GM12878 (cell line): Measurements from ENCODE around the gene ZNF619. TPM values are rescaled to one million over a fixed set of nuclear protein-coding genes. Genes with fewer than 3 reads are reported as not detected.
A peak's percentile ranks its signal among the peaks of the same experiment; 100 is the strongest.

Source experiments
- ATF7 ChIP-seq: fragments of 450-650 bp; IDR thresholded peaks from 2 replicates; pipeline ENCODE4 v1.6.1; 2016; ENCODE audit warnings: low read depth, mild to moderate bottlenecking
- BMI1 ChIP-seq: fragments of 450-650 bp; IDR thresholded peaks from 2 replicates; pipeline ENCODE4 v1.6.1; 2016; ENCODE audit warnings: mild to moderate bottlenecking, moderate library complexity, borderline replicate concordance
- CHD2 ChIP-seq: IDR thresholded peaks from 2 replicates; pipeline ENCODE4 v1.6.1; 2011; ENCODE audit warnings: low read depth, low read length, improper control_type of control experiment, borderline replicate concordance
- CREM ChIP-seq: IDR thresholded peaks from 2 replicates; pipeline ENCODE4 v1.6.1; 2014; ENCODE audit warnings: antibody characterized with exemption, low read depth
- EGR1 ChIP-seq, 2 experiments: IDR thresholded peaks; 1 replicate in 1 of 2; 2 replicates in 1 of 2; pipeline ENCODE4 v1.6.1; 2011 to 2012; ENCODE audit warnings: low read depth in 2 of 2, low read length in 2 of 2, borderline replicate concordance in 1 of 2, mild to moderate bottlenecking in 1 of 2, moderate library complexity in 1 of 2
- GABPA ChIP-seq: IDR thresholded peaks from 2 replicates; pipeline ENCODE4 v1.6.1; 2014; ENCODE audit warnings: antibody characterized with exemption, low read depth, mild to moderate bottlenecking, inconsistent platforms
- GATAD2B ChIP-seq: fragments of 450-650 bp; conservative IDR thresholded peaks from 2 replicates; pipeline ENCODE4 v1.6.1; 2017; ENCODE audit warnings: low read depth, mild to moderate bottlenecking, moderate library complexity
- IKZF2 ChIP-seq, 2 experiments: fragments of 450-650 bp; IDR thresholded peaks; 2 replicates each; pipeline ENCODE4 v1.6.1; 2017; ENCODE audit warnings: mild to moderate bottlenecking in 2 of 2, moderate library complexity in 2 of 2
- NR2C1 ChIP-seq: fragments of 450-650 bp; IDR thresholded peaks from 2 replicates; pipeline ENCODE4 v1.6.1; 2017; ENCODE audit warnings: antibody characterized with exemption, mild to moderate bottlenecking, moderate library complexity
- POLR2A ChIP-seq: IDR thresholded peaks from 2 replicates; pipeline ENCODE4 v1.6.1; 2011; ENCODE audit warnings: low read depth, mild to moderate bottlenecking, low read length
- POLR2AphosphoS2 ChIP-seq: IDR thresholded peaks from 2 replicates; pipeline ENCODE4 v1.6.1; 2011; ENCODE audit warnings: low read depth, mild to moderate bottlenecking, low read length, improper control_type of control experiment, moderate library complexity
- POLR2AphosphoS5 ChIP-seq: IDR thresholded peaks from 2 replicates; pipeline ENCODE4 v1.6.1; 2011; ENCODE audit warnings: mild to moderate bottlenecking, low read length, inconsistent platforms
- TCF7 ChIP-seq: IDR thresholded peaks from 2 replicates; pipeline ENCODE4 v1.6.1; 2014; ENCODE audit warnings: antibody characterized with exemption, borderline replicate concordance
- YY1 ChIP-seq: IDR thresholded peaks from 2 replicates; pipeline ENCODE4 v1.6.1; 2011; ENCODE audit warnings: low read depth, mild to moderate bottlenecking, low read length
- ZNF24 ChIP-seq: fragments of 450-650 bp; IDR thresholded peaks from 2 replicates; pipeline ENCODE4 v1.6.1; 2017; ENCODE audit warnings: antibody characterized with exemption, mild to moderate bottlenecking
- ZNF384 ChIP-seq: IDR thresholded peaks from 2 replicates; pipeline ENCODE4 v1.6.1; 2012; ENCODE audit warnings: low read depth, mild to moderate bottlenecking, low read length, improper control_type of control experiment, borderline replicate concordance
- polyA plus RNA-seq, 11 experiments: library from polyadenylated mRNA; depleted of rRNA in 4 of 11; unstranded in 6 of 11; stranded (reverse) in 5 of 11; fragments of >200 nt; fragmentation: Nextera tagmentation in 4 of 11; fragmentation: Illumina TruSeq in 1 of 11; extraction: Ambion mirVana in 4 of 11; extraction: Trizol in 1 of 11; gene quantifications; 1 replicate in 1 of 11; 2 replicates in 10 of 11; pipeline versions ENCODE4 v1.2.1 to v1.2.3, GENCODE V29; 2011 to 2016; ENCODE audit warnings: inconsistent platforms in 2 of 11, missing spikeins in 2 of 11, low read depth in 1 of 11
- total RNA-seq, 4 experiments: library from RNA; depleted of rRNA in 3 of 4; stranded (reverse); fragments of >200 nt in 3 of 4; fragmentation: Illumina TruSeq in 1 of 4; extraction: Trizol in 1 of 4; gene quantifications; 2 replicates each; pipeline versions ENCODE4 v1.2.1 to v1.2.3, GENCODE V29; 2013 to 2021
- TF ChIP-seq, protein P1 (sequence below): fragments of 450-650 bp; IDR thresholded peaks from 2 replicates; pipeline ENCODE4 v1.6.1; 2017; ENCODE audit warnings: mild to moderate bottlenecking, moderate library complexity
- TF ChIP-seq, protein P2 (sequence below): IDR thresholded peaks from 2 replicates; pipeline ENCODE4 v1.6.1; 2011; ENCODE audit warnings: low read depth, low read length, improper control_type of control experiment, borderline replicate concordance
- TF ChIP-seq, protein P3 (sequence below): fragments of 150-350 bp; IDR thresholded peaks from 2 replicates; pipeline ENCODE4 v1.6.1; 2014; ENCODE audit warnings: mild to moderate bottlenecking, low read depth, low read length

The ZNF619 gene
- total and polyA plus RNA-seq, 10 of the 15 experiments (the other 5 are each of a cell fraction or from before 2014, with no cell fraction given), result 0.42 to 7.5 (median 3.7) TPM

DNA sequence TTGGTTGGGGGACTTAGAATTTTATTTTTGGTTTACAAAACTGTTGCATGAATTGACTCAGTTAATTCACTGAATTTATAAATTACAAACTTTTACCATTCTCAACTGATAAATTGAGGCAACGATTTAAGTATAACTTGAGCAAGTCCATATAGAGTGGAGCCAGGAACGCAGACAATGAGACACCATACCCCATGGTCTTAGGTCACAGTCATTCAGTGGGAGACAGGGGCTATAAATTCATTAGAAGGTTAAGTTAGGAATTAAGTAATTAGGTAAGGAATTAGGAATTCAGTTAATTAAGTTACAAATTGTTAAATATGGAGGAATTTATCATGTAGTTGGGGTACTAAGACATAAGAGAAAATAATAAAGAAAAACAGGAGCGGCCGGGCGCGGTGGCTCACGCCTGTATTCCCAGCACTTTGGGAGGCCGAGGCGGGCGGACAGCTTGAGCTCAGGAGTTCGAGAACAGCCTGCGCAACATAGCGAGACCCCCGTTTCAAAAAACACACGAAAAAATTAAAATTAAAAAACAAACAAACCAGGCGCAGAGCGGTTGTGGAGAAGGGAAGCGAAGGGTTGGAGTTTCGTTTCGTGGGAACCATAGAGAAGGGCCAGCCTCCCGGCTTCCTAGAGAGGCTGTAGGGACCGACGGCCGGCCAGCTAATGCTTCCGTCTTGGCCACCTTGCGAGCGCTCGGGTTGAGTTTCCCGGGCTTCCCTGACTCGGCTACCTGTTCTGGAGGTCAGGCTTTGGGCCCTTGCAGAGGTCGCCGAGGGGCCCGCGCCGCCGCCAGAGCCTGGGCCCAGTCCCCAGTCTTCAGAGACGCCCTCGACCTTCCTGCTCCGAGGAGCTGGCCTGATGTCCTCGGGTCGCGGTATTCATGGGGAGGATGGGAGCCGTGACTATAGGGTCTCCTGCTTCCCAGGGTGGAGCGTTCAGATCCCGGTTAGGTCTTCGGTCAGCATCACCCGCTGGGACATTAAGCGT lies at the start of gene ZNF619 (continued):
- TF ChIP-seq CHD2 (peak; percentile 56; the same call in 1 of the 2 replicates), NR2C1 (peak; percentile 61), EGR1 (IDR thresholded peaks at IDR 0.05; ENCODE audit: borderline replicate concordance in 1 of 2, low read depth in 2 of 2, low read length in 2 of 2) (peak in 1 of 2 experiments; percentile 58; a peak in 2 of 3 replicates), POLR2AphosphoS5 (peak; percentile 78), POLR2AphosphoS2 (no peak), GATAD2B (peak; percentile 62; the same call in 1 of the 2 replicates), BMI1 (no peak), ZNF24 (peak; percentile 41; the same call in 1 of the 2 replicates), POLR2A (peak; percentile 64; the same call in 1 of the 2 replicates), CREM (0 out of 2 replicates have a peak, but pooled peaks have one; percentile 26), IKZF2 (IDR thresholded peaks at IDR 0.05) (peak; percentile 38 to 65; a peak in 3 of 4 replicates), ATF7 (0 out of 2 replicates have a peak, but pooled peaks have one; percentile 19), GABPA (peak; percentile 62; the same call in 1 of the 2 replicates), YY1 (peak; percentile 69; the same call in 1 of the 2 replicates), TCF7 (no peak), ZNF384 (no peak)
- TF ChIP-seq, protein P1, sequence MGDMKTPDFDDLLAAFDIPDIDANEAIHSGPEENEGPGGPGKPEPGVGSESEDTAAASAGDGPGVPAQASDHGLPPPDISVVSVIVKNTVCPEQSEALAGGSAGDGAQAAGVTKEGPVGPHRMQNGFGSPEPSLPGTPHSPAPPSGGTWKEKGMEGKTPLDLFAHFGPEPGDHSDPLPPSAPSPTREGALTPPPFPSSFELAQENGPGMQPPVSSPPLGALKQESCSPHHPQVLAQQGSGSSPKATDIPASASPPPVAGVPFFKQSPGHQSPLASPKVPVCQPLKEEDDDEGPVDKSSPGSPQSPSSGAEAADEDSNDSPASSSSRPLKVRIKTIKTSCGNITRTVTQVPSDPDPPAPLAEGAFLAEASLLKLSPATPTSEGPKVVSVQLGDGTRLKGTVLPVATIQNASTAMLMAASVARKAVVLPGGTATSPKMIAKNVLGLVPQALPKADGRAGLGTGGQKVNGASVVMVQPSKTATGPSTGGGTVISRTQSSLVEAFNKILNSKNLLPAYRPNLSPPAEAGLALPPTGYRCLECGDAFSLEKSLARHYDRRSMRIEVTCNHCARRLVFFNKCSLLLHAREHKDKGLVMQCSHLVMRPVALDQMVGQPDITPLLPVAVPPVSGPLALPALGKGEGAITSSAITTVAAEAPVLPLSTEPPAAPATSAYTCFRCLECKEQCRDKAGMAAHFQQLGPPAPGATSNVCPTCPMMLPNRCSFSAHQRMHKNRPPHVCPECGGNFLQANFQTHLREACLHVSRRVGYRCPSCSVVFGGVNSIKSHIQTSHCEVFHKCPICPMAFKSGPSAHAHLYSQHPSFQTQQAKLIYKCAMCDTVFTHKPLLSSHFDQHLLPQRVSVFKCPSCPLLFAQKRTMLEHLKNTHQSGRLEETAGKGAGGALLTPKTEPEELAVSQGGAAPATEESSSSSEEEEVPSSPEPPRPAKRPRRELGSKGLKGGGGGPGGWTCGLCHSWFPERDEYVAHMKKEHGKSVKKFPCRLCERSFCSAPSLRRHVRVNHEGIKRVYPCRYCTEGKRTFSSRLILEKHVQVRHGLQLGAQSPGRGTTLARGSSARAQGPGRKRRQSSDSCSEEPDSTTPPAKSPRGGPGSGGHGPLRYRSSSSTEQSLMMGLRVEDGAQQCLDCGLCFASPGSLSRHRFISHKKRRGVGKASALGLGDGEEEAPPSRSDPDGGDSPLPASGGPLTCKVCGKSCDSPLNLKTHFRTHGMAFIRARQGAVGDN, result 0 out of 2 replicates have a peak, but pooled peaks have one; percentile 25
- TF ChIP-seq, protein P2, sequence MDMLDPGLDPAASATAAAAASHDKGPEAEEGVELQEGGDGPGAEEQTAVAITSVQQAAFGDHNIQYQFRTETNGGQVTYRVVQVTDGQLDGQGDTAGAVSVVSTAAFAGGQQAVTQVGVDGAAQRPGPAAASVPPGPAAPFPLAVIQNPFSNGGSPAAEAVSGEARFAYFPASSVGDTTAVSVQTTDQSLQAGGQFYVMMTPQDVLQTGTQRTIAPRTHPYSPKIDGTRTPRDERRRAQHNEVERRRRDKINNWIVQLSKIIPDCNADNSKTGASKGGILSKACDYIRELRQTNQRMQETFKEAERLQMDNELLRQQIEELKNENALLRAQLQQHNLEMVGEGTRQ, result no peak
- TF ChIP-seq, protein P3, sequence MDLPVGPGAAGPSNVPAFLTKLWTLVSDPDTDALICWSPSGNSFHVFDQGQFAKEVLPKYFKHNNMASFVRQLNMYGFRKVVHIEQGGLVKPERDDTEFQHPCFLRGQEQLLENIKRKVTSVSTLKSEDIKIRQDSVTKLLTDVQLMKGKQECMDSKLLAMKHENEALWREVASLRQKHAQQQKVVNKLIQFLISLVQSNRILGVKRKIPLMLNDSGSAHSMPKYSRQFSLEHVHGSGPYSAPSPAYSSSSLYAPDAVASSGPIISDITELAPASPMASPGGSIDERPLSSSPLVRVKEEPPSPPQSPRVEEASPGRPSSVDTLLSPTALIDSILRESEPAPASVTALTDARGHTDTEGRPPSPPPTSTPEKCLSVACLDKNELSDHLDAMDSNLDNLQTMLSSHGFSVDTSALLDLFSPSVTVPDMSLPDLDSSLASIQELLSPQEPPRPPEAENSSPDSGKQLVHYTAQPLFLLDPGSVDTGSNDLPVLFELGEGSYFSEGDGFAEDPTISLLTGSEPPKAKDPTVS, result no peak
